NCI-H2081 treated with DMSO at 0.1 percent for 48 hours (cell line): ENCODE results near the gene USE1.
"Not testable (repeated sequence)": the region's sequence is repeated elsewhere in the genome, so short reads cannot be mapped to it uniquely, and the experiment has no call there.

Source experiments
- DNase-seq: peaks from one replicate; lab custom pipeline; 2025; lab: John Stamatoyannopoulos, UW

Gene USE1, protein sequence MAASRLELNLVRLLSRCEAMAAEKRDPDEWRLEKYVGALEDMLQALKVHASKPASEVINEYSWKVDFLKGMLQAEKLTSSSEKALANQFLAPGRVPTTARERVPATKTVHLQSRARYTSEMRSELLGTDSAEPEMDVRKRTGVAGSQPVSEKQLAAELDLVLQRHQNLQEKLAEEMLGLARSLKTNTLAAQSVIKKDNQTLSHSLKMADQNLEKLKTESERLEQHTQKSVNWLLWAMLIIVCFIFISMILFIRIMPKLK

DNA sequence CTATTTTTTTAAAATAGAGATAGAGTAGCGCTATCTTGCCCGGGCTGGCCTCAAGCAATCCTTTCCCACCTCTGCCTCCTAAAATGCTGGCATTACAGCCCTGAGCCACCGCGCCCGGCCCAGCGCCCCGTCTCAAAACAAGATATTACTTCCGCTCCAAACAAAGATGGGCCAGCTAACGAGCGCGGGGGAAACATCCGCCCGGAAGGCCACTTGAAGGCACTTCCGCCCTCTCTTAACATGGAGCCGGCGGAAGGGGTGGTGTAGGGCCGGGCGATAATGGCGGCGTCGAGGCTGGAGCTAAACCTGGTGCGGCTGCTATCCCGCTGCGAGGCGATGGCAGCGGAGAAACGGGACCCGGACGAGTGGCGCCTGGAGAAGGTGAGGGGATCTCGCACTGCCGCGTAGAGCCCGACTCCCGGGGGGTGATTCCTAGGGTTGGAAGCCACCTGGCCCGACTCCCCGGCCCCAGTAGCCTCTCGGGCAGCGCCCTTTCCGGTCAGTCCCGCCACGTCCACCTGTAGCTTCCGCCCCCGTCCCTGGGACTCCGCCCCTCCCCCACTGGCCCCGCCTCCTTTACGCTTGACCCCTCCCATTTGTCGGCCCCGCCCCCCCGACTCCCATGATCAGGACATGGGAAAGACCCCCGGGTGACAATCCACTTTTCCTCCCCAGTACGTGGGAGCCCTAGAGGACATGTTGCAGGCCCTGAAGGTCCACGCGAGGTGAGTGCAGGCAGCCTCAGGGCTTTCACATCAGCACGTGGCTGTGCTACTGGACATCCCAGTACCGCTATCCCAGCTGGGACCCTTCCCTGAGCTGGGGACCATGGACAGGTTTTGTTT lies at the start of gene USE1:
TSS of gene USE1 (plus strand) at position 231 of the 845 bp plus-strand sequence. CDS start at position 280, 49 bp downstream.
- peak; percentile 46 for DNase-seq

GRCh38 chr19:17165715-17166114 lies 49.4 kb upstream of the USE1 start:
- no peak for DNase-seq

DNA sequence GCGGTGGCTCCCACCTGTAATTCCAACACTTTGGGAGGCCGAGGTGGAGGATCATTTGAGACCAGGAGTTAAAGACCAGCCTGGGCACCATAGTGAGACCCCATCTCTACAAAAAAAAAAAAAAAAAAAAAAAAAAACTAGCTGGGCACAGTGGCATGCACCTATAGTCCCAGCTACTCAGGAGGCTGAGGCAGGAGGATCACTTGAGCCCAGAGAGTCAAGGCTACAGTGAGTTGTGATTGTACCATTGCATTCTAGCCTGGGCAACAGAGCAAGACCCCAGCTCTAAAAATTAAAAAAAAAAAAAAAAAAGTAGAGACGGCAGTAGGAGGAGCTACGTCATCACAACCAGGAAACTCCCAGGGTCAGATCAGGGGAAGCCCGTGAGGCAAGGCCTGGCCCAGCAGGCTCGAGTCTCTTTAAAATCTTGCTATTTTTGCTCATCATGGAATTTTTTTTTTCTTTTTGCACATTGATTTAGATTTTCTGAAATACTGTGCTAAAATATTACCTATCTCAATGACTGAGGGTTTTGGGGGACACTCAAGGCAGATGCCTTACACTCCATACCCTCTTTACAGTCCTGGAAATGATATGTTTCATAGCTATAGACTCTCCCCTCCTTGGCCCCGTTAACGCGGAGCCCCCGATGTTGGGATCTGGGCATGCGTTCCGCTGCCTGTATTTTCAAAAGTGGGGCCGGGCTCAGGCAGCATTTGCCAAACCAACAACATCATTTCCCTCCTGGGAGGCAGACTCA lies 44.4 kb upstream of the USE1 start:
- DNase-seq = no peak

DNA sequence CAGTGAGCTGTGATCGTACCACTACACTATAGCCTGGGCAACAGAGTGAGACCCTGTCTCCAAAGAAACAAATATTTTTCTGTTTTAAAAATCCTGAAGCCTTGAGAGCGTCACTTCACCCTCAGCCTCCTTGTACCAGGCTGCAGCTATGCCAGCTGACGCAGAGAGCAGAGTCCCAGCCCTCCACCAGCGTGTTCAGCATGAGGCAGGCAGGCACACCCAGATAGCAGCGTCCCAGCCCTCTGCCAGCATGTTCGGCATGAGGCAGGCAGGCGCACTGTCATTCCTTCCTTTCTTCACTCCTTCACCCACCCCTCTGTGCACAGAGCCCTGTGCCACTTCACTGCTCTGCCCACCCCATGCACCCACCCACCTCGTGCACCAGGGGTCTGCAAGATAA lies 43.3 kb upstream of the USE1 start:
- no peak for DNase-seq

- no peak for DNase-seq
Observed at GRCh38 chr19:17172624-17173345, 42.4 kb upstream of the USE1 start.

GRCh38 chr19:17178291-17178690 lies 36.9 kb upstream of the USE1 start:
- DNase-seq = no peak

- DNase-seq = no peak
Observed at GRCh38 chr19:17180997-17181702, 34.0 kb upstream of the USE1 start.

GRCh38 chr19:17183271-17183761 lies 31.8 kb upstream of the USE1 start:
- no peak for DNase-seq

- no peak for DNase-seq
Observed at GRCh38 chr19:17183858-17184321, 31.3 kb upstream of the USE1 start.

- DNase-seq = no peak
Observed at GRCh38 chr19:17184371-17184841, 30.8 kb upstream of the USE1 start.

DNA sequence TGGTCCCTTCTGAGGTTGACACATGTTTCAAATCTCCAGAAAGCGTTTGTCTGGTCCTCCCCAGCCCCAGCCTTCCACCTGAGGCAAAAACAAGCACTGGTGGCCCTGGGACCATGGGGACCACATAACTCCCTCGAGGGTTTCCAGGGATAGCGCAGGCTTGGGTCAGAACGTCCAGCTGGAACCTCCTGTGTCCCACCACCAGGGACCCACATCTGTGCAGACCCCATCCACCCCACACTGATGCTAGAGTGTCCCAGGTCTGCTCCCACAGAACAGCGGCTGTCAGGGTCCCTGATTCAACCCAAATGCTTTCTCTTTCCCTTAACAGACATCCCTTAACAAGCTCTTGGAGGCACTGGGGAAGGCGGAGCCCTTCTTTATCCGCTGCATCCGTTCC lies 29.6 kb upstream of the USE1 start:
- no peak for DNase-seq

- DNase-seq = not testable (repeated sequence)
Observed at GRCh38 chr19:17191736-17192135, 23.4 kb upstream of the USE1 start.

DNA sequence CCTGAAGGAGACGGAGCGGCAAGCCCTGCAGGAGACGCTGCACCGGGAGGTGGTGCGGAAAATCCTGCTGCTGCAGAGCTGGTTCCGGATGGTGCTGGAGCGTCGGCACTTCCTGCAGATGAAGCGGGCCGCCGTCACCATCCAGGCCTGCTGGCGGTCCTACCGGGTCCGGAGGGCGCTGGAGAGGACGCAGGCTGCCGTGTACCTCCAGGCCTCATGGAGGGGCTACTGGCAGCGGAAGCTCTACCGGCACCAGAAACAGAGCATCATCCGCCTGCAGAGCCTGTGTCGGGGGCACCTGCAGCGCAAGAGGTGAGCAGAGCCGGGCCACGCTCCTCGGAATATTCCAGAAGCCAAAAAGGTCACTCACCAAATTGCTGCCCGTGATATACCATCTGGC lies 22.4 kb upstream of the USE1 start:
- DNase-seq = no peak

DNA sequence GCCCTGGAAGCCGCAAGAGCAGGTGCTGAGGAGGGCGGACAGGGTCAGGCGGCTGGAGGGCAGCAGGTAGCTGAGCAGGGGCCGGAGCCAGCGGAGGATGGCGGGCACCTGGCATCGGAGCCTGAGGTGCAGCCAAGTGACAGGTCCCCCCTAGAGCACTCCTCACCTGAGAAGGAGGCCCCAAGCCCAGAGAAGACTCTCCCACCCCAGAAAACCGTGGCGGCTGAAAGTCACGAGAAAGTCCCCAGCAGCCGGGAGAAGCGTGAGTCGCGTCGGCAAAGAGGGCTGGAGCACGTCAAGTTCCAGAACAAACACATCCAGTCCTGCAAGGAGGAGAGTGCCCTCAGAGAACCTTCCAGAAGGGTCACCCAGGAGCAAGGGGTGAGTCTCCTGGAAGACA lies 20.5 kb upstream of the USE1 start:
- DNase-seq = no peak

DNA sequence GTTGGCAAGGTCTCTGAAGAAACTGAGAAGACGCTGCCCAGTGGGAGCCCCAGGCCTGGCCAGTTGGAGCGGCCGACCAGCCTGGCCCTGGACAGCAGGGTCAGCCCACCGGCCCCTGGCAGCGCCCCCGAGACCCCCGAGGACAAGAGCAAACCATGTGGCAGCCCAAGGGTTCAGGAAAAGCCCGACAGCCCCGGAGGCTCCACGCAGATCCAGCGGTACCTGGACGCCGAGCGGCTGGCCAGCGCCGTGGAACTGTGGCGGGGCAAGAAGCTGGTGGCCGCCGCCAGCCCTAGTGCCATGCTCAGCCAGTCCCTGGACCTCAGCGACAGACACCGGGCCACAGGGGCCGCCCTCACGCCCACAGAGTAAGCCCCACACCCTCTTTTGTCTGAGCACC lies 20.1 kb upstream of the USE1 start:
- DNase-seq = no peak

GRCh38 chr19:17196610-17197009 lies 18.5 kb upstream of the USE1 start:
- DNase-seq = no peak

DNA sequence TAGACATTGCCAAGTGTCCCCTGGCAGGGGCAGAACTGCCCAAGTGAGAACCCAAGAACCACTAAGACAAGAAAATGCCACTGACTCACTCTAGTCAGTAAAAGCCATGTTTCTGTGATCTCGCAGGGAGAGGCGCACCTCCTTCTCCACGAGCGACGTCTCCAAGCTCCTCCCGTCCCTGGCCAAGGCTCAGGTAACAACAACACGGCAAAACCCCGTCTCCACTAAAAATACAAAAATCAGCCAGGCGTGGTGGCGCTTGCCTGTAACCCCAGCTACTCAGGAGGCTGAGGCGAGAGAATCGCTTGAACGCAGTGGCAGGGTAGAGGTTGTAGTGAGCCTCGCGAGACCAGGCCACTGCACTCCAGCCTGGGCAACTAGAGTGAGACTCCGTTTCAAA lies 17.5 kb upstream of the USE1 start:
- DNase-seq = no peak

GRCh38 chr19:17200408-17201079 lies 14.6 kb upstream of the USE1 start:
- no peak for DNase-seq

DNA sequence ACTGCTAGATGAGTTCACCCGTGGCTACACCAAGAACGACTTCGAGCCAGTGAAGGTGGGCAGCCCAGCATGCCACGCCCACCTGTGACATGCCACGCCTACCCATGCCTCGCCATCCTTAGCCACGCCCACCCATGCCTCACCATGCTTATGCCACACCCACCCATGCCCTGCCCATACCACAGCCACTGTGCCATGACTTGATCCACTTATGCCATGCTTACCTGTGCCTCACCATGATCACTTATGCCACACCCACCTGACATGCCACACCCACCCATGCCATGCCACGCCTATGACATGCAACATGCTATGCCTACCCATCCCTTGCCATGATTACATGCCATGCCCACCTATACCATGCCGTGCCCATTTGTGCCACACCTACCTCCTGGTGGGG lies 12.9 kb upstream of the USE1 start:
- no peak for DNase-seq

DNA sequence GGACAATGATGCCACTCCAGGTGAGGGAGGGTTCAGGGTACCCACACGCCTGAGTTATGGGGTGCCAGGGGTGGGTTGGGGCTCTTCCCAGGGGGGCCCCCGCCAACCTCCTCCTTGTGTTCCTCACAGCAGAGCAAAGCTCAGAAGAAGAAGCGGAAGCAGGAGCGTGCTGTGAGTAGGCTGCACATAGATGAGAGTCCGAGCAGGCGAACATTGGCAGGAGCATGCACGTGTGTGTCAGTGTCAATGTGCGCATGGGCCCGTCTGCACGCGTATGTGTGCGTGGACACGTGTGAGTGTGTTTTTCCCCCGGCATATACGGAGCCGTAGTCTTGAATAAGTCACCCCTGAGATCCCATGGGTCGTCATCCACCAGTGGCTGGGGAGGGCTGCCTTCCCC lies 12.4 kb upstream of the USE1 start:
- no peak for DNase-seq
